HCT116 (cell line): ENCODE data around the gene ZSCAN25.

Experiments
- CEBPB ChIP-seq: IDR thresholded peaks from 2 replicates; pipeline ENCODE4 v1.6.1; 2012; ENCODE audit warnings: low read depth
- EZH2phosphoT487 ChIP-seq: fragments of 200-600 bp; IDR thresholded peaks from 2 replicates; pipeline ENCODE4 v1.6.1; 2018; ENCODE audit warnings: antibody characterized with exemption, borderline replicate concordance
- POLR2A ChIP-seq: IDR thresholded peaks from 2 replicates; pipeline ENCODE4 v1.7.0; 2011; ENCODE audit warnings: borderline replicate concordance; ENCODE audit not compliant: insufficient read depth, insufficient read length; ENCODE audit errors: extremely low read depth
- POLR2AphosphoS5 ChIP-seq: IDR thresholded peaks from 2 replicates; pipeline ENCODE4 v1.6.1; 2011; ENCODE audit warnings: mild to moderate bottlenecking, low read depth, low read length, moderate library complexity
- YY1 ChIP-seq: IDR thresholded peaks from 2 replicates; pipeline ENCODE4 v1.6.1; 2011; ENCODE audit warnings: low read length, low read depth, moderate library complexity, mild to moderate bottlenecking; ENCODE audit not compliant: insufficient replicate concordance; ENCODE audit errors: extremely low read depth
- ZNF274 ChIP-seq: fragments of 200-500 bp; sonication (Bioruptor generic); IDR thresholded peaks from 2 replicates; pipeline ENCODE4 v1.6.1; 2014; ENCODE audit warnings: mild to moderate bottlenecking, low read depth, low read length, inconsistent platforms
- TF ChIP-seq, protein P1 (sequence below), 3 experiments: fragments of 200-600 bp in 1 of 3; sonication (generic) in 1 of 3; IDR thresholded peaks in 2 of 3; conservative IDR thresholded peaks in 1 of 3; 2 replicates each; pipeline ENCODE4 v1.5.1; 2012 to 2017; ENCODE audit warnings: low read depth in 2 of 3, low read length in 2 of 3, antibody characterized with exemption in 1 of 3, borderline replicate concordance in 1 of 3, control low read depth in 1 of 3, mild to moderate bottlenecking in 1 of 3, mixed read lengths in 1 of 3, mixed run types in 1 of 3, moderate library complexity in 1 of 3; ENCODE audit not compliant: insufficient read depth in 1 of 3
- TF ChIP-seq, protein P2 (sequence below): IDR thresholded peaks from 2 replicates; pipeline ENCODE4 v1.6.1; 2011; ENCODE audit warnings: mild to moderate bottlenecking, low read length, moderate library complexity; ENCODE audit not compliant: insufficient replicate concordance; ENCODE audit errors: extremely low read depth
- TF ChIP-seq, protein P3 (sequence below): IDR thresholded peaks from 2 replicates; pipeline ENCODE4 v1.6.1; 2012; ENCODE audit warnings: low read depth

DNA sequence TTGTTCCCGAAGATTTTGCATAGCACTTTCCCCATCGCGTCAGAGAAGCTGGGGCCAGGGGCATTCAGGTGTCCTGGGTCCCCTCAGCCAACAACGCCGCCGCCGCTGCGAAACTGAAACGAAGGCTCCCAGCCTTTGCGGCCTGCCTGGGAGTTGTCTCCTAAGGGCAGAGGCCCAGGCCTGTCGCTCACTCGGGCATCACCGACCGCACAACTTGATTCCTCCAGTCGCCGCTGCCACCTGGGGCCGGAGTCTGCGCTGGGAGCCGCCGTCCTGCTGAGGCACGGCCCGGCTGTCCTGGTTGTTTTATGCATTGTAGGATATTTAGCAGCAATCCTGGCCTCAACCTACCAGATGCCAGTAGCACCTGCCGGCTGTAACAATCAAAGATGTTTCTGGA lies 22.0 kb downstream of the ZSCAN25 start:
- TF ChIP-seq, protein P1, sequence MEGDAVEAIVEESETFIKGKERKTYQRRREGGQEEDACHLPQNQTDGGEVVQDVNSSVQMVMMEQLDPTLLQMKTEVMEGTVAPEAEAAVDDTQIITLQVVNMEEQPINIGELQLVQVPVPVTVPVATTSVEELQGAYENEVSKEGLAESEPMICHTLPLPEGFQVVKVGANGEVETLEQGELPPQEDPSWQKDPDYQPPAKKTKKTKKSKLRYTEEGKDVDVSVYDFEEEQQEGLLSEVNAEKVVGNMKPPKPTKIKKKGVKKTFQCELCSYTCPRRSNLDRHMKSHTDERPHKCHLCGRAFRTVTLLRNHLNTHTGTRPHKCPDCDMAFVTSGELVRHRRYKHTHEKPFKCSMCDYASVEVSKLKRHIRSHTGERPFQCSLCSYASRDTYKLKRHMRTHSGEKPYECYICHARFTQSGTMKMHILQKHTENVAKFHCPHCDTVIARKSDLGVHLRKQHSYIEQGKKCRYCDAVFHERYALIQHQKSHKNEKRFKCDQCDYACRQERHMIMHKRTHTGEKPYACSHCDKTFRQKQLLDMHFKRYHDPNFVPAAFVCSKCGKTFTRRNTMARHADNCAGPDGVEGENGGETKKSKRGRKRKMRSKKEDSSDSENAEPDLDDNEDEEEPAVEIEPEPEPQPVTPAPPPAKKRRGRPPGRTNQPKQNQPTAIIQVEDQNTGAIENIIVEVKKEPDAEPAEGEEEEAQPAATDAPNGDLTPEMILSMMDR (IDR thresholded peaks at IDR 0.05 in 2 of 3, conservative IDR thresholded peaks at IDR 0.05 in 1 of 3; ENCODE audit: borderline replicate concordance in 1 of 3, insufficient read depth in 1 of 3, low read depth in 2 of 3, low read length in 2 of 3) = no peak
- TF ChIP-seq YY1 (no peak), POLR2A (no peak), POLR2AphosphoS5 (no peak), EZH2phosphoT487 (no peak), ZNF274 (no peak), CEBPB (no peak)
- TF ChIP-seq, protein P2, sequence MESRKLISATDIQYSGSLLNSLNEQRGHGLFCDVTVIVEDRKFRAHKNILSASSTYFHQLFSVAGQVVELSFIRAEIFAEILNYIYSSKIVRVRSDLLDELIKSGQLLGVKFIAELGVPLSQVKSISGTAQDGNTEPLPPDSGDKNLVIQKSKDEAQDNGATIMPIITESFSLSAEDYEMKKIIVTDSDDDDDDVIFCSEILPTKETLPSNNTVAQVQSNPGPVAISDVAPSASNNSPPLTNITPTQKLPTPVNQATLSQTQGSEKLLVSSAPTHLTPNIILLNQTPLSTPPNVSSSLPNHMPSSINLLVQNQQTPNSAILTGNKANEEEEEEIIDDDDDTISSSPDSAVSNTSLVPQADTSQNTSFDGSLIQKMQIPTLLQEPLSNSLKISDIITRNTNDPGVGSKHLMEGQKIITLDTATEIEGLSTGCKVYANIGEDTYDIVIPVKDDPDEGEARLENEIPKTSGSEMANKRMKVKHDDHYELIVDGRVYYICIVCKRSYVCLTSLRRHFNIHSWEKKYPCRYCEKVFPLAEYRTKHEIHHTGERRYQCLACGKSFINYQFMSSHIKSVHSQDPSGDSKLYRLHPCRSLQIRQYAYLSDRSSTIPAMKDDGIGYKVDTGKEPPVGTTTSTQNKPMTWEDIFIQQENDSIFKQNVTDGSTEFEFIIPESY = no peak
- TF ChIP-seq, protein P3, sequence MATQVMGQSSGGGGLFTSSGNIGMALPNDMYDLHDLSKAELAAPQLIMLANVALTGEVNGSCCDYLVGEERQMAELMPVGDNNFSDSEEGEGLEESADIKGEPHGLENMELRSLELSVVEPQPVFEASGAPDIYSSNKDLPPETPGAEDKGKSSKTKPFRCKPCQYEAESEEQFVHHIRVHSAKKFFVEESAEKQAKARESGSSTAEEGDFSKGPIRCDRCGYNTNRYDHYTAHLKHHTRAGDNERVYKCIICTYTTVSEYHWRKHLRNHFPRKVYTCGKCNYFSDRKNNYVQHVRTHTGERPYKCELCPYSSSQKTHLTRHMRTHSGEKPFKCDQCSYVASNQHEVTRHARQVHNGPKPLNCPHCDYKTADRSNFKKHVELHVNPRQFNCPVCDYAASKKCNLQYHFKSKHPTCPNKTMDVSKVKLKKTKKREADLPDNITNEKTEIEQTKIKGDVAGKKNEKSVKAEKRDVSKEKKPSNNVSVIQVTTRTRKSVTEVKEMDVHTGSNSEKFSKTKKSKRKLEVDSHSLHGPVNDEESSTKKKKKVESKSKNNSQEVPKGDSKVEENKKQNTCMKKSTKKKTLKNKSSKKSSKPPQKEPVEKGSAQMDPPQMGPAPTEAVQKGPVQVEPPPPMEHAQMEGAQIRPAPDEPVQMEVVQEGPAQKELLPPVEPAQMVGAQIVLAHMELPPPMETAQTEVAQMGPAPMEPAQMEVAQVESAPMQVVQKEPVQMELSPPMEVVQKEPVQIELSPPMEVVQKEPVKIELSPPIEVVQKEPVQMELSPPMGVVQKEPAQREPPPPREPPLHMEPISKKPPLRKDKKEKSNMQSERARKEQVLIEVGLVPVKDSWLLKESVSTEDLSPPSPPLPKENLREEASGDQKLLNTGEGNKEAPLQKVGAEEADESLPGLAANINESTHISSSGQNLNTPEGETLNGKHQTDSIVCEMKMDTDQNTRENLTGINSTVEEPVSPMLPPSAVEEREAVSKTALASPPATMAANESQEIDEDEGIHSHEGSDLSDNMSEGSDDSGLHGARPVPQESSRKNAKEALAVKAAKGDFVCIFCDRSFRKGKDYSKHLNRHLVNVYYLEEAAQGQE = no peak
